Activated CD4-positive, alpha-beta memory T cell treated with anti-CD3 and anti-CD28 coated beads for 36 hours (primary cell): Measurements from ENCODE around the gene MFAP2. TPM values are rescaled to one million over a fixed set of nuclear protein-coding genes. Genes with fewer than 3 reads are reported as not detected.

Experiments
- CTCF ChIA-PET: fragments of 350-600 bp; sonication (Branson Sonifier 250); formaldehyde crosslinking; loops from one replicate; lab custom pipeline; 2021; ENCODE audit warnings: antibody characterized with exemption, inconsistent platforms; lab: Charles Lee
- POLR2A ChIA-PET: fragments of 350-600 bp; sonication (Branson Sonifier 250); formaldehyde crosslinking; loops from one replicate; lab custom pipeline; 2021; ENCODE audit warnings: antibody characterized with exemption; lab: Charles Lee
- DNase-seq: peaks from one replicate; pipeline ENCODE4 v3.0.0-alpha.2; 2020
- H3K27ac Mint-ChIP-seq: one replicate; pipeline ENCODE4 v1.8.0; 2021; ENCODE audit warnings: mixed read lengths
- H3K27me3 Mint-ChIP-seq: one replicate; pipeline ENCODE4 v1.8.0; 2021; ENCODE audit warnings: mixed read lengths
- H3K36me3 Mint-ChIP-seq: one replicate; pipeline ENCODE4 v1.8.0; 2021; ENCODE audit warnings: mixed read lengths
- H3K4me1 Mint-ChIP-seq: one replicate; pipeline ENCODE4 v1.8.0; 2021; ENCODE audit warnings: low read depth, mixed read lengths
- H3K4me3 Mint-ChIP-seq: one replicate; pipeline ENCODE4 v1.8.0; 2021; ENCODE audit warnings: mild to moderate bottlenecking, mixed read lengths
- H3K9me3 Mint-ChIP-seq: one replicate; pipeline ENCODE4 v1.8.0; 2021; ENCODE audit warnings: mixed read lengths
- intact Hi-C: fragments of 100-400 bp; cut with micrococcal nuclease; formaldehyde crosslinking; loops from one replicate; pipeline ENCODE4 v1.15.1; 2023
- total RNA-seq, 2 experiments: library from RNA; stranded (reverse); gene quantifications; one replicate each; pipeline ENCODE4 v1.2.3, GENCODE V29; 2021

Gene MFAP2
- total RNA-seq, 2 experiments from 2014 or later: not detected

DNA sequence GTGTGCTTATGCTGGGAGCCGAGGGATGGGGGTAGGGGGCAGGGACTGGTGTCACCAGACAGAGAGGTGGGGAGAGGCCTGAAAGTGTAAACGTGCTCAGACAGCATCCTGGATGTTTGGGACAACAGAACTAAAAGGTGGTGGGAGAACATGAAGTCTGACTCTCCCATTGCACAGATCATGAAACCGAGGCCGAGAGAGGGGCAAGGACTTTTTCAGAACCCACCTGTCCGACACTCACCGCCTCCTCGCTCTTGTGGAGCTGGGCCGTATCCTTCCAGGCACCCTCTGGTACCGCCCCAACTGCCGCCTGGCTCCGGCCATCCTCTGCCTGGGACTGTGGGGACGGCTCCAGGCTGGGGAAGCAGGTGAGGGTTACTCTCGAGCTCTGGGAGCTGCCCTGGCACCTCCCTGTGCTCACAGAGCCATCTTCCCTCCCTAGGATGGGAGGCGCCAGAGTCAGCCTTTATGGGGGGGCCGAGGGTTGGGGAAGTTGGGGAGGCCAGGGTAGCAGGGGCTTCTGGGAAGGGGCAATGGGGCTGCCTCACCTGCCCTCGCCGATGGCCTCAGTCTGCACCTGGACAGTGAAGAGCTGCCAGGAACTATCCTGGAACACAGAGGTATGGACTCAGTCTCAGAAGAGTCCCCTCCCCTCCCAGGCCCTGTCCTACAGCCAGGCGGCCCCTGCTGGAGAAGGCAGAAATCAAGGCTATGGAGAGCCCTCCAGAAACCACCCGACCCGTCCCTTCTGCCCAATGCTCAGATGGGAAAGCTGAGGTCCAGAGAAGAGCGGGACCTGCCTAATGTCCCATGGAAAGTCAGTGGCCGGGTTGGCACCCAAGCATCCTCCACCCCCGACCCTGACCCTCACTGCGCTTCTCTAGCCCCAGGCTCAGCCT is 24.3 kb upstream of the MFAP2 start:
- peaks cover 9% of the 10 kb centered on the region for H3K36me3 Mint-ChIP-seq
- CTCF ChIA-PET: interaction anchor here (1.9 kb wide), 1 partner anchor 44 kb away, joined by 6 read pairs; no protein-coding TSS in a partner anchor
- peaks cover 2% of the 10 kb centered on the region for H3K4me1 Mint-ChIP-seq
- DNase-seq: no peak
- H3K4me3 Mint-ChIP-seq: no peak overlapping the region
- POLR2A ChIA-PET: no interaction called here
- H3K27ac Mint-ChIP-seq: no peak overlapping the region
- H3K9me3 Mint-ChIP-seq: no peaks in the 10 kb centered on the region
- H3K27me3 Mint-ChIP-seq: no peaks in the 10 kb centered on the region
- intact Hi-C loops: no loop called here

DNA sequence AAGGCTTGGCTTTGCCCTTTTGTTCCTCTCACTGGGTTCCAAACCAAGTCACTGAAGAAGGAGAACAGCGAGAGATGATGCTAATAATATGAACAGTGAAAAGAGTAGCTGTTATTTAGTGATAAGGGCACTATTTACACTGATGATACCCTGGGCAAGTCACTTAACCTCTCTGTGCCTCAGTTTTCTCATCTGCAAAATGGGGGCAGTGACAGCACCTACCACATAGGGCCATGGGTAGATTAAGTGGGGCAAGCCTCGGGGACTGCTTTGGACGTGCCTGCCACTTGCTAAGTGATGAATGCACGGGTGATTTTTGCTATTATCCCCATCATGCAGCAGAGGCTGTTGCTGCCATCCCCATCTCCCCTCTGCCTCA is 22.1 kb upstream of the MFAP2 start:
- H3K9me3 Mint-ChIP-seq: no peaks in the 10 kb centered on the region
- intact Hi-C loops: no loop called here
- H3K4me3 Mint-ChIP-seq: no peak overlapping the region
- H3K4me1 Mint-ChIP-seq: no peaks in the 10 kb centered on the region
- CTCF ChIA-PET: no interaction called here
- DNase-seq: no peak
- H3K27me3 Mint-ChIP-seq: no peaks in the 10 kb centered on the region
- POLR2A ChIA-PET: no interaction called here
- peaks cover 14% of the 10 kb centered on the region for H3K36me3 Mint-ChIP-seq
- H3K27ac Mint-ChIP-seq: no peak overlapping the region

- Mint-ChIP-seq H3K9me3 (no peaks in the 10 kb centered on the region), H3K4me3 (no peak overlapping the region), H3K27ac (no peak overlapping the region), H3K27me3 (no peaks in the 10 kb centered on the region), H3K4me1 (no peaks in the 10 kb centered on the region), H3K36me3 (peaks cover 14% of the 10 kb centered on the region)
- no peak for DNase-seq
- CTCF ChIA-PET: no interaction called here
- intact Hi-C loops: no loop called here
- POLR2A ChIA-PET: interaction anchor here (0.6 kb wide), 1 partner anchor 61 kb away, joined by 3 read pairs; no protein-coding TSS in a partner anchor
These were observed 21.5 kb upstream of the MFAP2 start for GRCh38 chr1:17001760-17002523.

DNA sequence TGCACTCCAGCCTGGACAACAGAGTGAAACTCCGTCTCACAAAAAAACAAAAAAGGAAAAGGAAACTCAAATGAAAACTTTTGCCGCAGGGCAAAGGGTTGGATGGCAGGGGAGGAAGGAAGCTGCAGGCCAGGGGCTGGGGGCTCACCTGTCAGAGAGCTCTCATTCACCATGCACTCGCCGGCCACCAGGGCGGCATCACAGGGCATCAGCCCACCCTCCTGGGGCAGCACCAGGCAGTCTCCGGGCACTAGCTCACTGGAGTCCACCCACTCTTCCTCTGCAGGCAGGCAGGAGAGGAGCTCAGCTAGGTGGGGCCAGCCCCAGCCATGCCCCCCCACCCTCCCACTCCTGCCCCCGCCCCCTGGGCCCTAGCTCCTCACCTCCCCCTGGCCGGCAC is 19.4 kb upstream of the MFAP2 start:
- intact Hi-C loops: no loop called here
- CTCF ChIA-PET: interaction anchor here (1.2 to 2.3 kb wide), 2 partner anchors 10 to 39 kb away, joined by 3 to 10 read pairs; no protein-coding TSS in a partner anchor
- H3K36me3 Mint-ChIP-seq: peaks cover 23% of the 10 kb centered on the region
- H3K27ac Mint-ChIP-seq: no peak overlapping the region
- H3K27me3 Mint-ChIP-seq: no peaks in the 10 kb centered on the region
- no peaks in the 10 kb centered on the region for H3K4me1 Mint-ChIP-seq
- no peaks in the 10 kb centered on the region for H3K9me3 Mint-ChIP-seq
- no peak for DNase-seq
- POLR2A ChIA-PET: no interaction called here
- no peak overlapping the region for H3K4me3 Mint-ChIP-seq

DNA sequence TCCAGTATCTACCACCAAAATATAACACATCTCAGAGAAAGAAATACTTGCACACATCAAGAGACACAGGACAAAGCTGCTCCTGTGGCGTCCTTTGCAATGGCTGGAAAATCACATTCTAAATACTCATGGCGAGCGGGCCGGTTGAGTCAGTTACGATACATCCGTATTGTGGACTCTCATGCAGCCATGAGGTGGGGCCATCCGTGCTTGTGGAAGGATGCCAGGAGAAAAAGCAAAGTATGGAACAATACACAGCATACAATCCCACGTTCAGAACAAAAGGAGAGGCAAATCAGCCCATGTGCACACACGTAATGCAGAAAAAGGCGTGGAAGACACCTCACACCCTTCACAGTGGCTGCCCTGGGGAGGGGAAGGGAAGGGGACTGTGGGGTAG is 18.2 kb upstream of the MFAP2 start:
- Mint-ChIP-seq H3K4me3 (no peak overlapping the region), H3K27ac (no peak overlapping the region), H3K4me1 (no peaks in the 10 kb centered on the region), H3K27me3 (no peaks in the 10 kb centered on the region), H3K9me3 (no peaks in the 10 kb centered on the region), H3K36me3 (peaks cover 19% of the 10 kb centered on the region)
- intact Hi-C loops: no loop called here
- ChIA-PET CTCF (no interaction called here), POLR2A (no interaction called here)
- no peak for DNase-seq

GRCh38 chr1:16996845-16997244 is 16.4 kb upstream of the MFAP2 start:
- ChIA-PET CTCF (no interaction called here), POLR2A (no interaction called here)
- Mint-ChIP-seq H3K36me3 (peaks cover 18% of the 10 kb centered on the region), H3K4me1 (no peaks in the 10 kb centered on the region), H3K27ac (no peak overlapping the region), H3K4me3 (no peak overlapping the region), H3K27me3 (no peaks in the 10 kb centered on the region), H3K9me3 (no peaks in the 10 kb centered on the region)
- intact Hi-C loops: no loop called here
- no peak for DNase-seq

DNA sequence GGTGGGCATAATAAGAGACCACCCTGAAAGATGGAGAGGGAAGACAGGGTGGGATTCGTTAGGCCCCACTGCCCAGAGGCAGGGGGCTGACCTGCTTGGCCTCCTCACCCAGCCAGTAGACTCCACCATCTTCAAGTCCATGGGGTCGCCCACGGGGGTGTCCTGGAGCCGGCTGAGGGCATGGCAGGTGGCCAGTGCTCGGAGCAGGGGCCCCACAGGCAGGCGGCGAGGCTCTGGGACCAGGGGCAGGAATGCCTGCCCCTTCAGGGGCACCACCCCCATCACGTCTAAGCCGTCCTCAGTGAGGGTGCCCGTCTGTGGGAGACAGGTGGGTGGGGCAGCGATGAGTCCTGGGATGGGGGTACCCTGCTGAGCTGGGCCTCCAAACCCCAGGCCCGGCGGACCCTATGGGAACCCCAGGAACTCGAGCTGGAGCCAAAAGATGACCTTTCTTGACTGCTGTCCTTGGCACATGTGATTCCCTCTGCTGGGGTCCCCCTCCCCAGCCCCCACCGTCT is 13.2 kb upstream of the MFAP2 start:
- CTCF ChIA-PET: no interaction called here
- POLR2A ChIA-PET: no interaction called here
- Mint-ChIP-seq H3K9me3 (no peaks in the 10 kb centered on the region), H3K27ac (no peak overlapping the region), H3K36me3 (peaks cover 15% of the 10 kb centered on the region), H3K27me3 (no peaks in the 10 kb centered on the region), H3K4me1 (no peaks in the 10 kb centered on the region), H3K4me3 (no peak overlapping the region)
- intact Hi-C loops: no loop called here
- DNase-seq: no peak

DNA sequence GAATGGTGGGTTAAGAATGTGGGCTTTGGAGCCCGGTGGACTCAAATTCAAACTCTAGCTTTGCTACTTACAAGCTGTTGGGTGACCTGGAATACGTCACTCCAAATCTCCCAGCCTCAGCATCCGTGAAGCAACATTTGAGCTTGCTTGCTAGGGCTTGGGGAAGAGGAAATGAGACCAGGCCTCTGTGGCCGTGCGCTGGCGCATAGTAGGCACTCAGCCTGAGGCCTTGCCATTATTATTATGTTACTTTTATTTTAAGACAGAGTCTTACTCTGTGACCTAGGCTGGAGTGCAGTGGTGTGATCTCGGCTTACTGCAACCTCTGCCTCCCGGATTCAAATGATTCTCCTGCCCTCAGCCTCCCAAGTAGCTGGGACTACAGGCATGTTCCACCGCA is 12.3 kb upstream of the MFAP2 start:
- intact Hi-C loops: no loop called here
- ChIA-PET CTCF (no interaction called here), POLR2A (no interaction called here)
- Mint-ChIP-seq H3K27ac (no peak overlapping the region), H3K27me3 (no peaks in the 10 kb centered on the region), H3K4me1 (no peaks in the 10 kb centered on the region), H3K9me3 (no peaks in the 10 kb centered on the region), H3K36me3 (peaks cover 12% of the 10 kb centered on the region), H3K4me3 (no peak overlapping the region)
- DNase-seq: no peak

DNA sequence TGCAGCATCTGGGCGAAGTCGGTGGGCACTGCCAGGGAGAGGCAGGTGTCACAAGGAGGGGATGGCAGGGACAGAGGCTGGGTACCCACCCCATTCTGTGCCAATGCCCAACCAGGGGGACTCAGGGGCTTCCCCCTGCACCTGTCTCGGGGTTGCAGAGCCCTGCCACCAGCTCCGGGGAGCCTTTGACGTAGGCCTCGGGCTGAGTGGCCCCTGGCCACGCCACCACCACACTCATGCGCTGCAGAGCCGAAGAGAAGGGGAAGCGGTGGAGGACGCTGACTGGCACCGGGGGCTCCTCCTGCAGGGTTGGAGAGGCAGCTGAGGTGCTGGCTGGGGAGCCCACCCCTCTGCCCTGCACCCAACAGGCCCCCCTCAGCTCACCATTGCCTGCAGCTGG is 11.7 kb upstream of the MFAP2 start:
- no peak for DNase-seq
- no peaks in the 10 kb centered on the region for H3K4me1 Mint-ChIP-seq
- ChIA-PET CTCF (no interaction called here), POLR2A (no interaction called here)
- H3K4me3 Mint-ChIP-seq: no peak overlapping the region
- no peaks in the 10 kb centered on the region for H3K9me3 Mint-ChIP-seq
- intact Hi-C loops: no loop called here
- H3K27me3 Mint-ChIP-seq: no peaks in the 10 kb centered on the region
- peaks cover 15% of the 10 kb centered on the region for H3K36me3 Mint-ChIP-seq
- no peak overlapping the region for H3K27ac Mint-ChIP-seq

- intact Hi-C loops: no loop called here
- no peak for DNase-seq
- H3K9me3 Mint-ChIP-seq: no peaks in the 10 kb centered on the region
- H3K27ac Mint-ChIP-seq: no peak overlapping the region
- ChIA-PET CTCF (no interaction called here), POLR2A (no interaction called here)
- H3K27me3 Mint-ChIP-seq: no peaks in the 10 kb centered on the region
- no peaks in the 10 kb centered on the region for H3K4me1 Mint-ChIP-seq
- peaks cover 16% of the 10 kb centered on the region for H3K36me3 Mint-ChIP-seq
- H3K4me3 Mint-ChIP-seq: no peak overlapping the region
These were observed 11.2 kb upstream of the MFAP2 start for GRCh38 chr1:16991571-16991970.

DNA sequence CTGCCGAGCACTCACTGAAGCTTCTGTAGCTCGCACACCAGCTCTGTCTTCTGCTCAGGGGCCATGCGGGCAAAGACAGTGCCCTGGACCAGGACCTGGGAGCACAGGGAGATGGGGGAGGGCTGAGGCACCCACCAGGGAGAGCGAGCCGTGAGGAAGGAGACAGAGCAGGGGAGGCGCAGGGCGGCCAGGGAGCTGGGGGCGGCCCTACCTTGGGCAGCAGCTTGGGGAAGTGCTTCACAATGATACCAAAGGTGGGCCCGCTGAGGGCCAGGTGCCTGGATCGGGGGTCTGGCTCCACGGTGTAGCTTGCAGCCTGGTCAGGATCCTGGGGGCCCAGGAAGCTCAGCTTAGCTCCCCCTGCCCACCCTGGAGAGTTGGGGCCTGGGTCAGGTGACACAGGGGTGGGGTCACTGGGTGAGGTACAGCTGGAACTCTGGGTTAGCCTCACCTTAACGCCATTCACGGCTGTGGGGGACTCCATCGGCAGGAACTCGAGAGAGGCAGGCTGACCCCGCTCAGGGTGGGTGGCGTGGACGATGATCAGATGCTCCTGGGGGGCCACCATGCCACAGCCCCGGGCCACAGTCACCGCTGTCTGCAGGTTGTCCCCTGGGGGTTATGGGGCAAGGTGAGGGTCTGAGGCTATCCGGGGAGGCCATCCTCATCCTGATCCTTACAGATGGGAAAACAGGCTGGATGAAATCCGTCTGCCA is 9.4 kb upstream of the MFAP2 start:
- intact Hi-C loops: no loop called here
- Mint-ChIP-seq H3K27me3 (no peaks in the 10 kb centered on the region), H3K36me3 (peaks cover 13% of the 10 kb centered on the region), H3K27ac (no peak overlapping the region), H3K9me3 (no peaks in the 10 kb centered on the region), H3K4me3 (no peak overlapping the region), H3K4me1 (no peaks in the 10 kb centered on the region)
- POLR2A ChIA-PET: no interaction called here
- CTCF ChIA-PET: interaction anchor here (1.1 kb wide), 1 partner anchor 38 kb away, joined by 3 read pairs; no protein-coding TSS in a partner anchor
- no peak for DNase-seq

GRCh38 chr1:16988210-16988609 is 7.8 kb upstream of the MFAP2 start:
- no peak overlapping the region for H3K4me3 Mint-ChIP-seq
- CTCF ChIA-PET: interaction anchor here (1.1 kb wide), 1 partner anchor 22 kb away, joined by 3 read pairs; no protein-coding TSS in a partner anchor
- H3K36me3 Mint-ChIP-seq: peaks cover 13% of the 10 kb centered on the region

More at GRCh38 chr1:16988210-16988609, 7.8 kb upstream of the MFAP2 start:
- peaks cover 3% of the 10 kb centered on the region for H3K27me3 Mint-ChIP-seq
- no peaks in the 10 kb centered on the region for H3K9me3 Mint-ChIP-seq
- POLR2A ChIA-PET: no interaction called here
- intact Hi-C loops: no loop called here
- H3K4me1 Mint-ChIP-seq: no peaks in the 10 kb centered on the region
- DNase-seq: no peak
- H3K27ac Mint-ChIP-seq: no peak overlapping the region
